ENCODE measurements around the gene POU2AF1.

Gene POU2AF1

DNA sequence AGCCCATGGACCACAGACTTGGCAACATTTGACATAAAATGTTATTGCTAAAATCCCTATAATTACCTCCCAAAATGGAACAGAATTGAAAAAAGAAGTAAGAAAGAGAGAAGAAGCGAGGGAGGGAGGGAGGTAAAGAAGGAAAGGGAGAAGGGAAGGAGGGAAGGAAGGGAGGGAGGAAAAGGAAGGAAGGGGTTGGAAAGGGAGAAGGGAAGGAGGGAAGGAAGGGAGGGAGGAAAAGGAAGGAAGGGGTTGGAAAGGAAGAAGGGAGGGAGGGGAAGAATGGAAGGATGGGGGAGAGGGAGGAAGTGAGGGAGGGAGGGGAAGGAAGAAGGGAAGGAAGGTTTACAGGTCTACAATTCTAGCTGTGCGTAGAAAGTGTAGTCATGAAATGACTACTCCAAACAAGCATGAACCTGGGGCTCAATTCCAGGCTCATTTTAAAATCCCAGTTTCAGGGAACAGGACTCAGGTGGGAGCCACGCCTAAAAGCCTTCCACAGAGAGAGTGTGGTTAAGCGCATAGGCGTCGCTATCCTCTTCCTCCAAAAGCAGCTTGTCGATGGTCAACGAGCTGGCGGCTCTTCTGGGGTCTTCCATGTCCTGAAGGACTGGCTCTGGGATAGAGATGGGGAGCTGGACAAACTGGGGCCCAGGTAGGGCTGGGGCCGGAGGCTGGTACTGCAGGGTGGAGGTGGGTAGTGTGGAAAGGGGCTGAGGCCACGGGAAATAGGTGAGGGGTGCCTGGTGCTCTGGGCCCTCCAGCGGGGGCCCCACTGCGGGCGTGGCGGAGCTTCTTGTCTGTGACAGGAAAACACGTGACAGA lies 25.1 kb downstream of the POU2AF1 start:
- in situ Hi-C loops (cut with HindIII; ENCODE audit: low pct_unique_long_range_greater_than_20kb, low sequenced_read_pairs), result no loop called here
- TF ChIP-seq JUND (IDR thresholded peaks at IDR 0.05; ENCODE audit: low read depth), result no peak
- no peak for DNase-seq (ENCODE audit: low read depth in 1 of 2, low spot score in 1 of 2)

DNA sequence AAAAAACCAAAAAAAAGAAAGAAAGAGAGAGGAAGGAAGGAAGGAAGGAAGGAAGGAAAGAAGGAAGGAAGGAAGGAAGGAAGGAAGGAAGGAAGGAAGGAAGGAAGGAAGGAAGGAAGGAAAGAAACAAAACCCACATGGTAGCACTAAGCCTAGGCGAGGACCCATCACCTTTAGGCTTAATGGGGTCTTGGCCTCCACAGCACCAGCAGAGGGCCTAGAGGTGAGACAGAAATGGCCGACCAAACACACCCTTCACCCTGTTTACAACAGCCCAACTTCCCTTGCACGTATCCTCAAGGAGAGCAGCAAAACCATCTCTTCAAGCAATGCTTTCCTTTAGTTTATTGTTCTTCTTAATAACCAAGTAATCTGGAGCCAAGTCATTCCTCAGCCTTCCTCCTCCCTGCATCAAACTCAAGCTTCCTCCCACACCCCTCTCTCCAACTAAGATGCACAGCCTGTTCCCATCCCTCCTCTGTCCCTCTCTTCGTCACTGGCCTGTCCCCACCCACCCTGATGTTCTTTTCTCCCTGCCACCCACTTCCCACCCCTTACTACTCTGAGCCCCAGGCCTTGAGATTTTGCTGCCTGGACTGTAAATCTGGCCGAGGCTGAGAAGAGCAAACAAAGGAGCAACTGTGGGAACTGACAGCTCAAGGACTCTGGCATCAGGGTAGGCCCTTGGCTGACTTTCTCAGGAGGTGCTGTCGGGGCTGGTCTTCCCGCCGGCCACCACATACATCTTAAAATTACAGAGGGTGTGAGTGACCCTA lies 26.0 kb downstream of the POU2AF1 start:
- no peak for TF ChIP-seq JUND (IDR thresholded peaks at IDR 0.05; ENCODE audit: low read depth)
- peak in 1 of 2 experiments; percentile 82 for DNase-seq (ENCODE audit: low read depth in 1 of 2, low spot score in 1 of 2)
- in situ Hi-C loops (cut with HindIII; ENCODE audit: low pct_unique_long_range_greater_than_20kb, low sequenced_read_pairs), result no loop called here

DNA sequence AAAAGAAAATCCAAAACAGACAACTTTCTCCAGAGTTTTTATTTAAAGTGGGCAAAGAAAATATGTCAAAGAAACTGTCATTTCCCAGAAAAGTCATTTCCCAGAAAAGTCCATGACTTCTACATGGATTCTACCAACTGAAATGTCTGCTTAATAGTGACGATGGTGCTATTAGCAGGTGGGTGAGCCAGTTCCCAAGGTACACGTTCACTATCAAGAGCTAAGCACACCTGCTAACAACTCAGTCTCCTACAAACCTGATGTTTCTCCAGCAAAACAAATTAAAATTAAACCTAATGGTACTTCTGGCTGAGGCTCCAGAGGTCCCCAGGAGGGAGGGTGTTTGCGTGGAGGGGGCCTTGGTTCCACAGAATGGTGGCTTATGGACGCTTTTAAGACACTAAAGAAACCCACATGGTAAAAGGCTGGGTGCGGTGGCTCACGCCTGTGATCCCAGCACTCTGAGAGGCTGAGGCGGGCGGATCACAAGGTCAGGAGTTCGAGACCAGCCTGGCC lies 26.8 kb downstream of the POU2AF1 start:
- in situ Hi-C loops (cut with HindIII; ENCODE audit: low pct_unique_long_range_greater_than_20kb, low sequenced_read_pairs), result no loop called here
- TF ChIP-seq JUND (IDR thresholded peaks at IDR 0.05; ENCODE audit: low read depth), result no peak
- DNase-seq (ENCODE audit: low read depth in 1 of 2, low spot score in 1 of 2), result no peak

DNA sequence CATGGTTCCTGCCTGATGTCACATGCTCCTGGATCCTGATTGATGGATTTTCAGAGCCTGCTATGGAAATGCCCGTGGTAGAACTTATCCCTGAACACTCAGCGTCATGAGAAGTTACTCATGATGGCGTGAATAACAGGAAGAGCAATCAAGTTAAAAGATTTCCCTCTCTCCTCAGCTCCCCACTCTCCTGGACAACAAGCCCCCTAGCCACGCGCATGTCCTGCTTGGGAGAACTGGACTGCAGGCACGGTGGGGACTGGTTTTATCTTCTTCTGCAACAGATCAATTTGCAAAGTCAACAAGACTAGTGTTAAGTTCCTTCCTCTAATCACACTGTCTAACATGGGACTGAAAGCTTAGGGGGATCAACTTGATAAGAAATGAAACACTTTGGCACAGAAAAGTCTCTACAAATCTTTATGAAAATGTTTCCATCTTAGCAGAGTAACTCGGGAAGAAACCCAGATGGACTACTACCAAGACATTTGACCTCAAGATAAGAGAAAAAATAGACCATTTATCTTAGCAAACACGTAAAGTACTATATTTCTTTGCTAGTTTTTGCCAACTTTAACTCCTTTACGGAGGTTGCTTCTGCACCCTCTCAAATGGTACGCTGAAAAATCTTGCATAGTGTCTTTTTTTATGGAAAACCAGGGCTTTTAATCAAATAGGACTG lies 27.6 kb downstream of the POU2AF1 start:
- in situ Hi-C loops (cut with HindIII; ENCODE audit: low pct_unique_long_range_greater_than_20kb, low sequenced_read_pairs), result no loop called here

DNA sequence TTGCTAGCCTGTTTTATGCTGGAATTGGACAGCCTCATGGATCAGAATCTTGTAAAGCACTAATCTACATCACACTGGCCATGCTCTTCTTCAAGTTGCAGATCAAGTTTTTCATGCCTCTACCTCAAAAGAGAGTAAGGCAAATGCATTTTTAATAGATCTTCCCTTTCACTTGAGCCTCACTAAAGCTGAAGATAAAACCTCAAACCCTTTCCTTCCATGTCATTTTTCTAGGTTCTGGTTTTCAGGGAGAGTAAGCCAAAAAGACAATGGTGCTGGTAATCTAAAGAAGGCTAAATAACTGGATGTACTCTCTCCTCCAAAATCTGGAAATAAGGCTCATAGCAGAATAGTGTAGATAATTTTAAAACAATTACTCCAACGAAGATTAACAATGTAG lies 28.3 kb downstream of the POU2AF1 start:
- no peak for TF ChIP-seq JUND (IDR thresholded peaks at IDR 0.05; ENCODE audit: low read depth)
- in situ Hi-C loops (cut with HindIII; ENCODE audit: low pct_unique_long_range_greater_than_20kb, low sequenced_read_pairs), result no loop called here
- DNase-seq (ENCODE audit: low read depth in 1 of 2, low spot score in 1 of 2), result no peak

More for the DNA sequence above, 27.6 kb downstream of the POU2AF1 start:
- DNase-seq (ENCODE audit: low read depth in 1 of 2, low spot score in 1 of 2), result no peak
- no peak for TF ChIP-seq JUND (IDR thresholded peaks at IDR 0.05; ENCODE audit: low read depth)

DNA sequence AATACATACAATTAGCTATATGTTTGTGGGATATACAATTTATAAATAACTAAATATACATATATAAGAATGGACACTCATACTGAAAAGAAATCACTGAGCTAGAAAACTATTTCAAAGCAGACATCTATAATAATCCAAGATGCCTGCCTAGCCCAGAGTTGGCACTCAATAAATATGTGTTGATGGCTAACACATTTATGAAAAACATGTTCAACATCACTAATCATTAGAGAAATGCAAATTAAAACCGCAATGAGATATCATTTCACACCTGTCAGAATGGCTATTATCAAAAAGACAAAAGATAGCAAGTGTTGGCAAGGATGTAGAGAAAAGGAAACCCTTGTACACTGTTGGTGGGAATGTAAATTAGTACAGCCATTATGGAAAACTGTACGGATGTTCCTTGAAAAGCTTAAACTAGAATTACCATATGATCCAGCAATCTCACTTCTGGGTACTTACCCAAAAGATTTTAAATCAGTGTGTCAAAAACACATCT lies 29.8 kb downstream of the POU2AF1 start:
- no peak for TF ChIP-seq JUND (IDR thresholded peaks at IDR 0.05; ENCODE audit: low read depth)
- in situ Hi-C loops (cut with HindIII; ENCODE audit: low pct_unique_long_range_greater_than_20kb, low sequenced_read_pairs), result no loop called here
- DNase-seq (ENCODE audit: low read depth in 1 of 2, low spot score in 1 of 2), result no peak

DNA sequence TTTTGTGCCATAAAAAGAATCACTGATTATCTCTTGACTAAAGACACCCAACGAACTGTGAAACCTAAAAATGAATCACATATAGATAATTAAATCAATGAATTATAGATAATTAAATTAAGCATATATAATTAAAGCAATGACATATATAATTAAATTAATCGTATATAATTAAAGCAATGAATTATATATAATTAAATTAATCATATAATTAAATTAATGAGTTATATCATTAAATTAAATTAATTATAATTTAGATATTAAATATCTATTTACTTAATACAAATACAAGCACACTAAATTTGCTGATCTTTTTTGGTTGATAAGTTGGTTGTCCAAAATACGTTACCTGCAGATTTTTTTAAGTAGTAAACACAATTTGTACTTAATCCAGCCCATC lies 30.9 kb downstream of the POU2AF1 start:
- no peak for TF ChIP-seq JUND (IDR thresholded peaks at IDR 0.05; ENCODE audit: low read depth)
- in situ Hi-C loops (cut with HindIII; ENCODE audit: low pct_unique_long_range_greater_than_20kb, low sequenced_read_pairs), result no loop called here
- no peak for DNase-seq (ENCODE audit: low read depth in 1 of 2, low spot score in 1 of 2)

DNA sequence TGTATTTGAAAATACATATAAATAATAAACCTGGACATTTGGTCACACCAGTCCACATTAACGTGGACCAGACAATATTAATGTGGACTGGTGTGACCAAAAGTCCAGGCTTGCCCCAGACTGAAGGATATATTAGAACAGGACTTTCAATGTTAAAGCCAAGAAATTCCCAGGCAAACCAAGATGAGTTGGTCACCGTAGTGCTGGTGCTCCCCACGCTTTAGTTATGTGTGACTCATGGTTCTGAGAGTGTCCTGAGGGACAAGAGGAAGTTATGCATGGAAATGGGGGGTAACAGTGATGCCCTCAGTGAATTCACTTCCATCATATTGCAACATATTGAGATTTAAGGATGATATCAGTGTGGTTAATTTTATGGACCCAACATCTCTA lies 31.4 kb downstream of the POU2AF1 start:
- no peak for TF ChIP-seq JUND (IDR thresholded peaks at IDR 0.05; ENCODE audit: low read depth)
- in situ Hi-C loops (cut with HindIII; ENCODE audit: low pct_unique_long_range_greater_than_20kb, low sequenced_read_pairs), result no loop called here
- DNase-seq (ENCODE audit: low read depth in 1 of 2, low spot score in 1 of 2), result no peak

DNA sequence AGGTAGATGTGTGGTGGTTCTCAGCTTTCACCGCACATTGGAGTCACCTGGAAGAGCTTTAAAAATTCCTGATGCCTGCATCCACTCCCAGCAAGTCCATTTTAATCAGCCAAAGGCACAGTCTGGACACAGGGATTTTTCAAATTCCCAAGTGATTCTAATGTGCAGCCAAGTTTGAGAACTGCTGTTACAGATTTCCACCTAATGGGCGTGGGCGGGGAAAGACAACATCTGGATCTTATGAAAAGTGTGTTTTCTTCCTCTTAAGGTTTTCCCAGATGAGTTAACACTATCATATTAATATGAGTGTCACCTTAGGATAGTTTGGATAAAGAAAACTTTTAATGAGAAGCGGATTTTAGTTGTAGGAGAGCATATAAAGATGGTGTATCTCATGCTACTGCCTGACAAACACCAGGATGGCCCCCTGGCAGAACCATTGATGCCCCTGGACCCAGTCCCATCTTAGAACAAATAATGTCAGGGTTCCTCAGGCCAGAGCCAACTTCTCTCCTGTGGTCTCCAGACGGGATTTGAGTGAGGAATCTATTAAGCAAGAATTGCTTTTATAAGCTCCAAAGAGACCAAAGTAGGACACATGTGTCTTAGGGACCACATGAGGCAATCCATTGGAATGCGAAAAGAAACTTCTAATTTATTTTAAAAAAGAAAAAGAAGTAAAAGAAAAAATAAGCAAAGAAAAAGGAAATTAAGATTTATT lies 31.9 kb downstream of the POU2AF1 start:
- DNase-seq (ENCODE audit: low read depth in 1 of 2, low spot score in 1 of 2), result no peak
- in situ Hi-C loops (cut with HindIII; ENCODE audit: low pct_unique_long_range_greater_than_20kb, low sequenced_read_pairs), result no loop called here
- TF ChIP-seq JUND (IDR thresholded peaks at IDR 0.05; ENCODE audit: low read depth), result no peak

DNA sequence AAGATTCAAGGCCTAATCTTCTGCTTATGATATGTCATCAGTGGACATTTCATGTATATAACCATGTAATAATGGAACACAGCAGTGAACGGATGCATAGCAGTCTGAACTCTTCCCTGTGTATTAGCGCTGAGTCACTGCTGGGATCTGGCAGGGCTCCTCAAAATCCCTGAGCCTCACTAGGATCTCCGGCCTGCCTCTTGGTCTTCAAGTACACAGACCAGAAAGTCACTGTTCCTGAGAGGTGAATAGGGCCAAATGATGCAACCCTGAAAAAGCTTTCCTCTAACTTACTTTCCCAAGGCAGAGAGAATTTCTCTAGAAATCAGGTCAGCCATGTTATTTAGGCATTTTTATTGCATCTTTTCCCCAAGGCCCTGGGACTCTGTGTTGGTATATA lies 35.0 kb downstream of the POU2AF1 start:
- no peak for TF ChIP-seq JUND (IDR thresholded peaks at IDR 0.05; ENCODE audit: low read depth)
- in situ Hi-C loops (cut with HindIII; ENCODE audit: low pct_unique_long_range_greater_than_20kb, low sequenced_read_pairs), result no loop called here
- peak in 1 of 2 experiments; percentile 52 for DNase-seq (ENCODE audit: low read depth in 1 of 2, low spot score in 1 of 2)

DNA sequence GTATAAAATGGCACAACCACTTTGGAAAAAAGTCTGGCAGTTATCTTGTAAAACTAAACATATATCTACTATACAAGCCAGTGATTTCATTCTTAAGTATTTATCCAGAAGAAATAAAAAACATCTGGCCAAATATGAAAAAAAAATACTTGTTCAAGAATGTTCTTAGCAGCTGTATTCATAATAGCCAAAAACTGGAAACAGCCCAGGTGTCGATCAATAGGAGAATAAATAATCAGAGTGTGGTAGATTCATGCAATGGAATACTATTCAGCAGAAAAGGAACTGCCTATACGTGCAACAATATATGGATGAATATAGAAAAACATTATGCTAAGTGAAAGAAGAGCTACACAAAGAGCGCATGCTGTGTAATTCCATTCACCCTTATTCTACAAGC lies 36.7 kb downstream of the POU2AF1 start:
- in situ Hi-C loops (cut with HindIII; ENCODE audit: low pct_unique_long_range_greater_than_20kb, low sequenced_read_pairs), result no loop called here
- no peak for DNase-seq (ENCODE audit: low read depth in 1 of 2, low spot score in 1 of 2)
- no peak for TF ChIP-seq JUND (IDR thresholded peaks at IDR 0.05; ENCODE audit: low read depth)

Data from T47D (cell line).